ENCODE results near the gene DNAJC21.

GRCh38 chr5:34959323-34959722 lies 30.0 kb downstream of the DNAJC21 start:
- TF ChIP-seq POLR2AphosphoS5 (IDR thresholded peaks at IDR 0.05; ENCODE audit: low read depth, low read length) (no peak), REST (IDR thresholded peaks at IDR 0.05; ENCODE audit: insufficient read depth in 1 of 2, low read depth in 2 of 2, low read length in 1 of 2) (no peak), CTCF (IDR thresholded peaks at IDR 0.05) (no peak), TCF7L2 (IDR thresholded peaks at IDR 0.05; ENCODE audit: low read depth, low read length) (no peak), SIN3A (IDR thresholded peaks at IDR 0.05; ENCODE audit: borderline replicate concordance, insufficient read depth, low read depth, low read length) (no peak)
